D341Med (cell line): ENCODE measurements around the gene GPX6.
"Not testable (repeated sequence)": the region's sequence is repeated elsewhere in the genome, so short reads cannot be mapped to it uniquely, and the experiment has no call there.

Experiments used
- DNase-seq: peaks from one replicate; pipeline ENCODE4 v3.0.0; 2012; ENCODE audit warnings: low spot score

Gene GPX6

GRCh38 chr6:28523241-28523622, 7.6 kb upstream of the GPX6 start:
- DNase-seq, result peak; percentile 42

DNA sequence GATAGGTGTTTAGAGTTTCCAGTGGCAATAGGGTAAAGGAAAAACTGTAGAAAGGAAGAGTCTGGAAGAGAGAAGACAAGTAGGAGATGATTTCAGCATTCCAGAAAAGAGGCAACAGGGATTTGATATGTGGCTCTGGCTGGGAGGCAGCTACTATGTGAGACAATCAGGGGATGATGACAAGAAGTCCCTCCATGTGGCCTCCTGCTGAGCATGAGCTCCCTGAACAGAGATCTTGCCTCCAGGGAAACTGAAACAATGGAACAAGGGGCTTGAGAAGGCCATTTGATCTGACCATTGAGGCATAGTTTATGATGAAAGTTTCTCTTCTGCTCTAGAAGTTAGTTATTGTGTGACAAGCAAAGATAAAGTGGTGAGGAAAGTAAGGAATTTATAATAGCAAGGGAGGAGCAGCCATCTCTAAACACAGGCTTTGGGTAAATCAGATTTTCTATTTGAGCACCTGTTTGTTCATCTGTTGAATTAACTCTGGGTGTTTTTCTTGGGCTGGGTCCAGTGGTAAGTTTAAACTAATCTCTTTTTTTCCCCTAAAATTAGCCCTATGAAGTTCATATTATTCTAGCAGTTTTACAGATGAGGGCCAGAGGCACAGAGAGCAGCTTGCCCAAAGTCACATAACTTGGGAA, 7.1 kb upstream of the GPX6 start:
- no peak for DNase-seq

DNA sequence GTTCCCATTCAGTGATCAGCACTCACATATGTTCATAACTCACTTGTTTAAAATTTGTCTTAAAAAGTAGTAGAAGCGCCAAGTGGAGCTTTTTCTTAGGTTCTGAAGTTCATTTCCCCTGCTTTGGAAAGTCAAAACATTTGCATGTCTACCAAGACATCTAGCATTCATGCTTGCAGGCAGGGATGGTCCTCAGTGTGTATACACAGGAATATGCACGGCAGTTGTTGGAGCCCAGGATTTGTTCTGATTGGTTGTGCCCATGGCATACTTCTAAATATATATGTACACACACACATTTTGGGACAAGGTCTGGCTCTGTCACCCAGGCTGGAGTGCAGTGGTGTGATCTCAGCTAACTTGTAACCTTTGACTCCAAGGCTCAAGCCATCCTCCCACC, 2.4 kb upstream of the GPX6 start:
- no peak for DNase-seq

DNA sequence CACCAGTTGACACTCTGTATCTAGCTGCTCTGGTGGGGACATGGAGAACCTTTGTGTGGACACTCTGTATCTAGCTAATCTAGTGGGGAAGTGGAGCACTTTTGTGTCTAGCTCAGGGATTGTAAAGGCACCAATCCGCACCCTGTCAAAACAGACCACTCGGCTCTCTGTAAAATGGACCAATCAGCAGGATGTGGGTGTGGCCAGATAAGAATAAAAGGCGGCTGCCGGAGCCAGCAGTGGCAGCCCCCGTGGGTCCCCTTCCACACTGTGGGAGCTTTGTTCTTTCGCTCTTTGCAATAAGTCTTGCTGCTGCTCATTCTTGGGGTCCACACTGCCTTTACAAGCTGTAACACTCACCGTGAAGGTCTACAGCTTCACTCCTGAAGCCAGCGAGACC, 3.2 kb downstream of the GPX6 start:
- DNase-seq, result not testable (repeated sequence)

DNA sequence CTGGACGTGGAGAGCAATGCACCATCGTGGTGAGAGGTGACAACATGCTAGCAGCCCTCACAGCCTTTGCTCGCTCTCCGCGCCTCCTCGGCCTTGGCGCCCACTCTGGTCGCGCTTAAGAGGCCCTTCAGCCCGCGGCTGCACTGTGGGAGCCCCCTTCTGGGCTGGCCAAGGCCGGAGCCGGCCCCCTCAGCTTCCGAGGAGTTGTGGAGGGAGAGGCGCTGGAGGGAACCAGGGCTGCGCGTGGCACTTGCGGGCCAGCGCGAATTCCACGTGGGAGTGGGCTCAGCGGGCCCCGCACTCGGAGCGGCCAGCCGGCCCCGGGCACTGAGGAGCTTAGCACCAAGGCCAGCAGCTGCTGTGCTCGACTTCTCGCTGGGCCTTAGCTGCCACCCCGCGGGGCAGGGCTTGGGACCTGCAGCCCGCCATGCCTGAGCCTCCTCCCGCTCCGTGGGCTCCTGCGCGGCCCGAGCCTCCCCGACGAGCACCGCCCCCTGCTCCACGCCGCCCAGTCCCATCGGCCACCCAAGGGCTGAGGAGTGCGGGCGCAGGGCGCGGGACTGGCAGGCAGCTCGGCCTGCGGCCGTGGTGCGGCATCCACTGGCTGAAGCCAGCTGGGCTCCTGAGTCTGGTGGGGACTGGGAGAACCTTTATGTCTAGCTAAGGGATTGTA, 3.8 kb downstream of the GPX6 start:
- no peak for DNase-seq

DNA sequence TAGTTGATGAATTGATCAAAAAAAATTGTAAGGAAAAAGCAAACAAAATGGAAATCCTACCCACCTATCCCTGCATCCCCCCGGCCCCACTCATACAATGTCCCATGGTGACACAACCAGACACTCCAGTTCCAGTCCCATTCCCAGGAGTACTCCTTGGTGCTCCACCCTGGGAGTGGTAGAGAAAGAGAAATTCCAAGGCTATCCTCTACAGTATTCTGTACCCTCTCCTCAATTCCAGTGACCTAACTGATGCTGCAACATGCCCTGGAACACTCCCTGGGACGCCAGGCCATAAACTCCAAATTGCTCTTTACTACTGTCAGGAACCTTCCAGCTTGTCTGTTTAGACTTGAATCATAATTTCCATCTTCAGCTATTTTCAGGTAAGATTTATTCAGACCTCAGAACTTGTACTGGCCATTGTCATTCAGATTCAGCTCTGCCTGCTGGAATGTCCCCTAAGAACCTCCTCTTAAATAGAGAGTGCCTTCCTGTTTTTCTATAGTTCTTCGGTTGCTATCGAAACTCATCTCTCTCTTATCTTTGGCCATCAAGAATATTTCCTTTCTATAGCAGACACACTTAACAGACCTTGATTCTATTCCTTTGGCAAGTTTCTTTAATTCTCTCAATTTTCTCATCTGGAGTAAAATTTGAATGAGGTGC, 8.7 kb downstream of the GPX6 start:
- DNase-seq, result no peak

GRCh38 chr6:28505733-28506132, 9.9 kb downstream of the GPX6 start:
- no peak for DNase-seq

GRCh38 chr6:28502709-28503305, 12.8 kb downstream of the GPX6 start:
- not testable (repeated sequence) for DNase-seq

DNA sequence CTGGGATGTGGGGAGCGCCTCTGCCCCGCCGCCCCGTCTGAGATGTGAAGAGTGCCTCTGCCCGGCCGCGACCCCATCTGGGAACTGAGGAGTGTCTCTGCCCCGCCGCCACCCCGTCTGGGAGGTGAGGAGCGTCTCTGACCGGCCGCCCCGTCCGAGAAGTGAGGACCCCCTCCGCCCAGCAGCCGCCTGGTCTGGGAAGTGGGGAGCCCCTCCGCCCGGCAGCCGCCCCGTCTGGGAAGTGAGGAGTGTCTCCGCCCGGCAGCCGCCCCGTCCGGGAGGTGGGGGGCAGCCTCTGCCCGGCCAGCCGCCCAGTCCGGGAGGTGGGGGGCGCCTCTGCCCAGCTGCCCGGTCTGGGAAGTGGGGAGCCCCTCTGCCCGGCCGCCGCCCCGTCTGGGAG, 13.5 kb downstream of the GPX6 start:
- DNase-seq, result not testable (repeated sequence)

DNA sequence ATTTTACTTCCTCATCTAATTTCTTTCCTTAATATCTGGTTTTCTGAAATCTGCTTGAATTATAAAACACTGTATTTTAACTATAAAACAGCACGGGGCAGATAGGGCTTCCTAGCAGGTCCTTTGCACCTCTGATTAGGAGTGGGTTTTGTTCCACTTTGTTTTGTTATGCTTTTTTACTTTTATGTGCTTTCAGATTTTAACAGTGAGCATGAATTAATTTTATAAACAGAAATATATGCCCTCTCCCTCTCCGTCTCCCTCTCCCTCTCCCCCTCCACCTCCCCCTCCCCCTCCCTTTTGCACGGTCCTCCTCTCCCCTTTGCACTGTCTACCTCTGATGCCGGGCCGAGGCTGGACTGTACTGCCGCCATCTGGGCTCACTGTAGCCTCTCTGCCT, 14.3 kb downstream of the GPX6 start:
- no peak for DNase-seq

DNA sequence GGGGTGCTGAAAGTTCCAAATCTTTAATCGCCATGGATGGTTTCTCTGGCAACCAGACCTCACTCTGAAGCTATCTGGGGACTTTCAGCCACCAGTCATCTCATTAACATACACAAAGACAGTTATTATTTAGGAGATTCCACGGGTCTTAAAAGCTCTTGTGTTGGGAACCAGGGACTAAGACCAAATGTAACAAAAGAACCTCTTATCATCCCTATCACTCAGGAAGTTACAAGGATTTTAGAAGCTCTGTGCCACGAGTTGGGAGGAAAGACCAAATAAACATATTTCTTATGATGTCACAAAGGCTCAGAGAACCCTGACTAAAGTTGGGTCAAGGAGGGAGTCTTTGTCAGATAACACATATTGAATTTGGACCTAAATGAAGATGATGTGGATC, 17.7 kb downstream of the GPX6 start:
- no peak for DNase-seq

DNA sequence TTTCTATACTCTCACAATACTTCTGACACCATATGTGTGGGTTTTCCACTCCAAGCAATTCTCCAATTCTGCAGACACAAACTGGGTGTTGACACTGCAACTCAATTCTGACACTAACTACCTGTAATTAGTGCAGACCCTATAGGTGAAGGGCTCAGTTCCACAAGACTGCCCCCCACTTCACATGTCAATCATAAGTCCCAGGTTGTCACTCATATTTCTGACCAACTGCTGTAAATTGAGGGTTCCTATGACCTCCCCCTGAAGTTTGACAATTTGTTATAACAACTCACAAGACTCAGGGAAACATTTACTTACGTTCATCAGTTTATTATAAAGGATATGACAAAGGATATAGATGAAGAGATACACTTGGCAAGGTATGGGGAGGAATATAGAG, 18.3 kb downstream of the GPX6 start:
- no peak for DNase-seq

- DNase-seq, result no peak
These were observed 19.4 kb downstream of the GPX6 start for GRCh38 chr6:28496099-28496779.

DNA sequence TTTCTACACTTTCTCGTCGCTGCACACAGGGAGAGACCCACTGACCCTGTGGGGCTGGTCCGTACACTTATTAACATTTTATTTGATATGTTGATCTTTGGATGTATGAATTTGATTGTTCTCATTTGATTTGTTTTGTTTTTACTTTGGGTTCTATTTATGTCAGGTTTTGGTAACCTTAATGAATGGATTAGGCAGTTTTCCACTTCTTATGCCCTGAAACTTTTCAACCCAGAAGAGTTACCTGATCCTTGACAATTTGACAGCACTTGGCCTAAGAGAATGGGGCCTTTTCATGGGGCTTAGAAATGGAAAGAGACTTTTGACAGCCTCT, 23.6 kb downstream of the GPX6 start:
- no peak for DNase-seq

DNA sequence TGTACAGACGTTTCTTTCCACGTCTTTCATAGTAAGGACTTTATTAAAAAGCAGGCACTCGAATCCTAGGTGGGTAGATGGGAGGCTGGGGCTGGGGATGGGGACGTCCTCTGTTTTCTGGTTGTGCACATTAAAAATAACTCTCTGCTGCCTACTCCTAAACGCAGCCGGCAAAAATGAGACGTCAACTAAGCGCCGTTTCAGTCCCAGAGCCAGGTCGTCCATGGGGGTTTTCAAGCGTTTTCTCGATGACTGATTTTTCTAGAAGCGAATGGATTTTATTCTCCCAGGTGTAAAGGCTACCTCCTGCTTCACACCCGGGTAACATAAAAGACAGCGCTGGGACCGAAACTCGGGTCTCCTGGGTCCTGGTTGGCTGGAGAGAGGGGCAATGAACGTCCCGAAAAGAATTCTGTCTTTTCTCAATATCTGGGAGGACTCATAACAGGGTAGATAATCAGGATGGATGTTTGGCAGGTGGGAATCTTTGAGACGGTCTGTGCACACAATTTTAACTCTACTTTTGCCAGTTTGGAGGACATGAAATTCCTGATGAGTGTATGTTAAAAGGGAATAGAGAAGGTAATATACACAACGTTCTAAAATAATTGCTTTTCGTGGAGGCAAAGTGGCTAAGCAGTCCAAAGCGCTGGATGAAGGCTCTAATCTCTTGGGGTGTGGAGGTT, 25.2 kb downstream of the GPX6 start:
- peak; percentile 43 for DNase-seq

DNA sequence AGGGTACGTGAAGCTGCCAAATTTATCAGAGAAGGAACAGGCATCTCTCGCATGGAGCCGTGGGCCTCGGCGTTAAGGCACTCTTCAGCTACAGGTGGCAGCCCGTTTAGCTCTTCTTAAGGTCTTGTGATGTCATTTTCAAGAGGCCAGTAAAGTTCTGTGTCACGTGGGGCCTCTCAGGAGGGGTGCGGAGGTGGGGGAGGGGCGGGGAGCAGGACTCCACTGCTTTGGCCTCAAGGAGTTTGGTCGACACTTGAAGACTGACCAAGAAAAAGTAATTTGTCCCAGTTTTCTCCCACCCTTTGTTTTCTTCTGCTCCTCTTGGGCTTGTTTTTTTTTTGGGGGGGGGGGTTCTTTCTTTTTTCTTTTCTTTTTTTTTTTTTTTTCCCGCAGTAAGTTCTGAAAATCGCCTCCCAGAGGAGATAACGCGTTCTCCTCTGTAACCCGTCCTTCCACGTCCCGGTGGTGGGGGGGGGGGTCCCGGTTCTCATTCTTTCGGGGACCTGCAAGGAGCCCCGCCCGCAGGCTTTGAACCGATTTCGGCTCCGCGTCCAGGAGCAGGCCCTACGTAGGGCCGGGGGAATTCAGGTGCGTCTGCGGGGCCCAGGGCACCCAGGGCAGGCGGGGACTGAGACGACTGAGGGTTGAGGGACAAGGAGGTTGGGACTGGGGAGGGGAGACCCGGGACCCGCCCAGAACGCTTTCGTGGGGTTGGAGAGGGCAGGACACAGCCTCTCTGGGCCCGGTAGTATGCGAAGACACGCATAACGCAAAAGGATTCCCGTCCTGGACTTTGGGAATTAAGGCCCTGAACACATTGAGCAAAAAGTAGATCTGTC, 26.0 kb downstream of the GPX6 start:
- DNase-seq, result peak; percentile 62

- no peak for DNase-seq
These were observed 26.7 kb downstream of the GPX6 start for GRCh38 chr6:28488916-28489365.

DNA sequence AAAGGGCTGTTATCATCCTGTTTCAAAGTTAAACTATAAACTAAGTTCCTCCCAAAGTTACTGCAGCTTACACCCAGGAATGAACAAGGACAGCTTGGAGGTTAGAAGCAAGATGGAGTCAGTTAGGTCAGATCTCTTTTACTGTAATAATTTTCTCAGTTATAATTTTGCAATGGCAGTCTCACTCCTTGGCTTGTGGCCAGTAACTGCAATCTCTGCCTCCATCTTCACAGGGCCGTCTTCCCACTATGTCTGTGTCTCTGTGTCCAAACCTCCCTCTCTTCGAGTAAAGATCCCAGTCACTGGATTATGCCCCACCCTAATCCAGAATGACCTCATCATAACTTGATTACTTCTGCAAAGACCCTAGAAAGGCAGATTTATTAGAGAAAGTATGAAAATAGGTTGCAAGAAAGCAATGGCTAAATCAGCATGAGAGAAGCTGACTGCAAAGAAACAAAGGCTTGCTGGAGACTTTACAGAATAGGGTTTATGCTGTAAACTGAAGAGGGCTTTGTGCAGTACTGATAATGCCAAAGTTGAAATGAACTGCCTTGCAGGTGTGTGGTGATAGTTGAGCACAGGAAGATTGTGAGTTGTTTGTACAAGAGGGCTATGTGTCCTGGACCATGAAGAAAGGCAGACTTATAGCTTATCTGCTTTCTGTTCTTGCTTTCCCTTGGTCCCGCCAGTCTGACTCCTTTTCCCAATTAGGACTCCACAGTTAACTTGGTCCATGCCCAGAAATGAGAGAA, 28.4 kb downstream of the GPX6 start:
- no peak for DNase-seq

- DNase-seq, result no peak
These were observed 29.1 kb downstream of the GPX6 start for GRCh38 chr6:28486533-28486932.

DNA sequence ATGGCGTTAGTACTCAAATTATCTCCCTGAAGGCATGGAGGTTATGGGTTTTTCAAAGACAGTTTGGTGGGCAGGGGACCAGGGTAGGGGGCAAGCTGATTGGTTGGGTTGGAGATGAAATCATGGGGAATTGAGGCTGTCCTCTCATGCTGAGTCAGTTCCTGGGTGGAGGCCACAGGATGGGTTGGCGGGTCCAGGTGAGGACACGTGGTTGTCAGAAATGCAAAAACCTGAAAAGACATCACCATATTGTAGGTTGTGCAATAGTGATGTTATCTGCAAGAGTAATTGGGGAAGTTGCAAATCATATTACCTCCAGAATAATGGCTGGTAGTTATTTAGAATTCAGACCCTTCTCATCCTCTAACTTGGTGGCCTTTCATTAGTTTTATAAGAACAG, 30.1 kb downstream of the GPX6 start:
- no peak for DNase-seq
